NCI-H82 treated with DMSO at 0.1 percent for 48 hours (cell line): ENCODE measurements around the gene WDR38.

ENCODE experiments used
- DNase-seq: peaks from one replicate; lab custom pipeline; 2025; ENCODE audit not compliant: unreplicated experiment; lab: John Stamatoyannopoulos, UW

The WDR38 gene

GRCh38 chr9:124857533-124858162 lies 4.4 kb downstream of the WDR38 start:
- no peak for DNase-seq

GRCh38 chr9:124858330-124859046 lies 5.2 kb downstream of the WDR38 start:
- DNase-seq: no peak

GRCh38 chr9:124859803-124860581 lies 6.7 kb downstream of the WDR38 start:
- DNase-seq: no peak

- no peak for DNase-seq
These were observed 7.5 kb downstream of the WDR38 start for GRCh38 chr9:124860582-124861341.

- DNase-seq: peak; percentile 89
These were observed 8.3 kb downstream of the WDR38 start, which contains the start of the genes ARPC5L and RPL35 for GRCh38 chr9:124861342-124862229. Gene ARPC5L, plus strand, starts transcription at chr9:124862130. Its CDS starts 7,161 bp downstream, at chr9:124869291. Gene RPL35, minus strand, starts transcription at chr9:124861957. Its CDS starts 45 bp downstream, at chr9:124861912.

- DNase-seq: no peak
These were observed 10.2 kb downstream of the WDR38 start for GRCh38 chr9:124863371-124863871.

- DNase-seq: peak; percentile 28
These were observed 15.5 kb downstream of the WDR38 start for GRCh38 chr9:124868511-124869465.

- DNase-seq: no peak
These were observed 16.3 kb downstream of the WDR38 start for GRCh38 chr9:124869466-124869985.

GRCh38 chr9:124869986-124870560 lies 16.8 kb downstream of the WDR38 start:
- DNase-seq: no peak

- no peak for DNase-seq
These were observed 17.5 kb downstream of the WDR38 start for GRCh38 chr9:124870723-124871122.

GRCh38 chr9:124871156-124871561 lies 17.9 kb downstream of the WDR38 start:
- DNase-seq: no peak

GRCh38 chr9:124873664-124874063 lies 20.4 kb downstream of the WDR38 start:
- no peak for DNase-seq

- no peak for DNase-seq
These were observed 22.2 kb downstream of the WDR38 start for GRCh38 chr9:124875501-124875900.

GRCh38 chr9:124877021-124877782 lies 23.9 kb downstream of the WDR38 start:
- DNase-seq: no peak

GRCh38 chr9:124878021-124878420 lies 24.8 kb downstream of the WDR38 start:
- DNase-seq: no peak

GRCh38 chr9:124878518-124878917 lies 25.3 kb downstream of the WDR38 start:
- no peak for DNase-seq

- no peak for DNase-seq
These were observed 26.0 kb downstream of the WDR38 start for GRCh38 chr9:124879226-124879625.
